Right atrium auricular region (tissue), 2 donors: ENCODE data around the gene POLR2L. TPM values are rescaled to one million over a fixed set of nuclear protein-coding genes. Genes with fewer than 3 reads are reported as not detected.

Experiments
- DNase-seq: peaks from one replicate; pipeline ENCODE4 v3.0.0-alpha.2; 2019; ENCODE audit warnings: low spot score
- H3K27ac ChIP-seq, 2 donors: fragments of 200-600 bp; sonication (generic); 1 replicate in 1 of 2; 2 replicates in 1 of 2; pipeline ENCODE4 v1.5.1; 2016 to 2019
- H3K27me3 ChIP-seq, 2 donors: fragments of 200-600 bp; sonication (generic); one replicate each; pipeline versions ENCODE4 v1.5.1 to v1.6.0; 2017 to 2019
- H3K36me3 ChIP-seq: fragments of 200-600 bp; sonication (generic); one replicate; pipeline ENCODE4 v1.5.1; 2016
- H3K4me1 ChIP-seq, 2 donors: fragments of 200-600 bp; sonication (generic); one replicate each; pipeline versions ENCODE4 v1.5.1 to v1.6.0; 2017 to 2019
- H3K4me3 ChIP-seq, 2 donors: fragments of 200-600 bp; sonication (generic); 1 replicate in 1 of 2; 2 replicates in 1 of 2; pipeline ENCODE4 v1.5.1; 2017 to 2019; ENCODE audit warnings: mild to moderate bottlenecking in 1 of 2, moderate library complexity in 1 of 2
- H3K9me3 ChIP-seq, 2 donors: fragments of 200-600 bp; sonication (generic); one replicate each; pipeline ENCODE4 v1.5.1; 2019
- total RNA-seq, 2 donors: library from RNA; depleted of rRNA; stranded (reverse); fragments of >200 nt; gene quantifications; one replicate each; pipeline ENCODE4 v1.1.0, GENCODE V29; 2016
- TF ChIP-seq, protein P1 (sequence below), 2 donors: fragments of 200-600 bp; sonication (generic); IDR thresholded peaks; one replicate each; pipeline ENCODE4 v1.5.1; 2019; ENCODE audit warnings: antibody characterized with exemption in 2 of 2

POLR2L gene
- total RNA-seq, 2 donors from 2014 or later = 54.5 to 132 TPM

DNA sequence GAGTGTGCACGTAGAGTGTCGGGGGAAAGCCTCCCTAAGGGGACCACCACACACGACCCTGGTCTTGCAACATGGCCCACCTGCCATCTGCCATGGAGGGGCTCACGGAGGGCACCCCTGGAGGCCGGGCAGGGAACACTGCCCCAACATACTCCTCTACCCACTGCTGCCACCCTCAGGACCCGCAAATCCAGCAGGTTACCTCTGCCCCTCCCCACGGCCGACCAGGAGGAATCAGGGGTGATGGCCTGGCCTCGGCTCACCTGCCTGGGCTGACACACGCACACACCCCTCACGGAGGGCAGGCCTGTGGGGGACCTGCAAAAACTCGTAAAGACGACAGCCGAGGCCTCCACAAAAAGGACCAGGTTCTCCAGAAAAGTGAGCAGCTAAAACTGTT, 38.1 kb upstream of the POLR2L start:
- Histone ChIP-seq H3K36me3 (peaks cover 9% of the 10 kb centered on the region), H3K4me1 (peaks cover 0 to 9% of the 10 kb centered on the region in 2 donors), H3K9me3 (no peaks in the 10 kb centered on the region), H3K27me3 (no peaks in the 10 kb centered on the region), H3K4me3 (no peak overlapping the region), H3K27ac (no peak overlapping the region)
- DNase-seq = no peak
- TF ChIP-seq, protein P1, sequence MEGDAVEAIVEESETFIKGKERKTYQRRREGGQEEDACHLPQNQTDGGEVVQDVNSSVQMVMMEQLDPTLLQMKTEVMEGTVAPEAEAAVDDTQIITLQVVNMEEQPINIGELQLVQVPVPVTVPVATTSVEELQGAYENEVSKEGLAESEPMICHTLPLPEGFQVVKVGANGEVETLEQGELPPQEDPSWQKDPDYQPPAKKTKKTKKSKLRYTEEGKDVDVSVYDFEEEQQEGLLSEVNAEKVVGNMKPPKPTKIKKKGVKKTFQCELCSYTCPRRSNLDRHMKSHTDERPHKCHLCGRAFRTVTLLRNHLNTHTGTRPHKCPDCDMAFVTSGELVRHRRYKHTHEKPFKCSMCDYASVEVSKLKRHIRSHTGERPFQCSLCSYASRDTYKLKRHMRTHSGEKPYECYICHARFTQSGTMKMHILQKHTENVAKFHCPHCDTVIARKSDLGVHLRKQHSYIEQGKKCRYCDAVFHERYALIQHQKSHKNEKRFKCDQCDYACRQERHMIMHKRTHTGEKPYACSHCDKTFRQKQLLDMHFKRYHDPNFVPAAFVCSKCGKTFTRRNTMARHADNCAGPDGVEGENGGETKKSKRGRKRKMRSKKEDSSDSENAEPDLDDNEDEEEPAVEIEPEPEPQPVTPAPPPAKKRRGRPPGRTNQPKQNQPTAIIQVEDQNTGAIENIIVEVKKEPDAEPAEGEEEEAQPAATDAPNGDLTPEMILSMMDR (IDR thresholded peaks at IDR 0.05) = no peak

DNA sequence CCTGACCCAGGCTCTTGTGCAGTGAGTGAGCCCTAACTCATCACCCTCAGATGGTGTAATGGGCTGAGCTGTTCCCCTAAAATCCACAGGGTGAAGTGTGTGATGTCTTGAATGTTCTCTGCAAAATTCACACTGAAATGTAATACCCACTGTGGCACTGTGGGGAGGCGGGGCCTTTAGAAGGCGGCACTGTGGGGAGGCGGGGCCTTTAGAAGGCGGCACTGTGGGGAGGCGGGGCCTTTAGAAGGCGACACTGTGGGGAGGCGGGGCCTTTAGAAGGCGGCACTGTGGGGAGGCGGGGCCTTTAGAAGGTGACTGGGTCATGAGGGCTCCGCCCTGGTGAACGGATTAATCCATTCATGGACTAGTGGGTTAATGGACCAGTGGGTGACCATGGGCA, 35.2 kb upstream of the POLR2L start:
- no peak for DNase-seq
- Histone ChIP-seq H3K4me1 (peaks cover 0 to 9% of the 10 kb centered on the region in 2 donors), H3K4me3 (no peak overlapping the region), H3K9me3 (no peaks in the 10 kb centered on the region), H3K27me3 (no peaks in the 10 kb centered on the region), H3K36me3 (peaks cover 9% of the 10 kb centered on the region), H3K27ac (no peak overlapping the region)
- TF ChIP-seq, protein P1 (IDR thresholded peaks at IDR 0.05) = no peak

DNA sequence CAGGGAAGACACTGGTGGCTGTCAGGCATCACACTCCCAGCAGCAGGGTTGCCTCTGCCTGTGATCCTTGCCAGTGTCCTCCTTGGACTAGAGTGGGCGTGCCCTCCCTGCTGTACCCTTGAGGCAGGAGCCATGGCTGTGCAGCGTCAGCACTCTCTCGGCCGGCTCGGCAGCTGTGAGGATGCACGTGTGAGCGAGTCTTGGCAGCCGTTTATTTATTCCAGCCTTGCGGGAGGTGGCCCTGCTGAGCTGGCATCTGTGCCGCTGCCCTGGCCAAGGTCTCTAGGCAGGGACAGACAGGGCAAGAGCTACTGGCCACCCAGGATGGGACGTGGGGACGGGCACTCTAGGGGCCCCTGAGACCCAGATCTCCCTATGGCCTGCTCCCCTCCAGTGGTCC, 34.2 kb upstream of the POLR2L start:
- no peak overlapping the region for H3K27ac ChIP-seq
- DNase-seq = no peak

DNA sequence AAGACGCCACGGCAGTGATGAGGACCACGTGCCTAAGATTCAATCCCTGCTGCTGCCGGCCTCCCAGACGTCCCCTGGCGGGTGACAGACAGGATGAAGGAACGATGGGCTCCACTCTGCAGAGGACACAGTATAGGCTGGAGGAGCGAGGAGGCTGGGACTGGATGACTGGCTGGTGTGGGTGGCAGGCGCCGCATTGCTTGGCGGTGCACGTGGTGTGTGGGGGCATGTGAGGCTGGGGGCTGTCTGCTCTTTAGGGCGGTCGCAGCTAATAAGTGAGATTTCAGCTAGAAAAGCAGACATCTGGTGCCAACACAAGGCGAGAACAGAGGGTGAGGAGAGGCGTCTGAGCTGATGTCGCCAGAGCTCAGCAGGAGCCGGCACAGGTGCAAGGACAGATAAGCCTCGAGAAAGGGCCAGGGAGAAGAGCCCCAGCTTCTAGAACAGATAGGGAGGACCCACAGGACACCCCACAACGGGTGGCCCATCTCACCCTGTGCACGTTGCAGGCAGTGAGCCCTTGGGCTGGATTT, 33.5 kb upstream of the POLR2L start:
- no peak overlapping the region for H3K4me3 ChIP-seq
- H3K27me3 ChIP-seq = no peaks in the 10 kb centered on the region
- DNase-seq = no peak
- H3K4me1 ChIP-seq = peaks cover 0 to 9% of the 10 kb centered on the region in 2 donors
- TF ChIP-seq, protein P1 (IDR thresholded peaks at IDR 0.05) = no peak
- H3K27ac ChIP-seq = no peak overlapping the region
- peaks cover 9% of the 10 kb centered on the region for H3K36me3 ChIP-seq
- H3K9me3 ChIP-seq = no peaks in the 10 kb centered on the region

More for the DNA sequence above, 34.2 kb upstream of the POLR2L start:
- Histone ChIP-seq H3K27me3 (no peaks in the 10 kb centered on the region), H3K9me3 (no peaks in the 10 kb centered on the region), H3K4me3 (no peak overlapping the region), H3K4me1 (peaks cover 0 to 9% of the 10 kb centered on the region in 2 donors), H3K36me3 (peaks cover 9% of the 10 kb centered on the region)
- TF ChIP-seq, protein P1 (IDR thresholded peaks at IDR 0.05) = no peak

DNA sequence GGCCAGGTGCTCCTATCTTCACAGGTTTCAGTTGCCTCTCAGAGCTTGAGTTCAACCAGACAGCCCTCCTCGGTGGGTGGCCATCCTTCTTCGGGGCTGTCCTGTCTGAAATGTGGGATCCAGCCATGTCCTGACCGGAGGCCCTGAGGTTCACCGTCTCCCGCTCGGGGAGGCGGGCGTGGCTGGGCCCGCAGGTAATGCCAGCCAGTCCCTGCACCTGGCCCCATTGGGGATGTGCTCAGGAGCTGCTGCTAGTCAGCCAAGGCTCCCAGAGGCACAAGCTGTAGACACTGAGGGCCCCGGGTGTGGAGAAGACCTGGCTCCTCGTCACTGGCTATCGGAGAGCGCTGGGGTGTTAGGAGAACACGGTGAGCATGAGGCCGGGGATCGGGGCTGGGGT, 32.9 kb upstream of the POLR2L start:
- no peaks in the 10 kb centered on the region for H3K27me3 ChIP-seq
- H3K27ac ChIP-seq = no peak overlapping the region
- peaks cover 0 to 9% of the 10 kb centered on the region in 2 donors for H3K4me1 ChIP-seq
- peaks cover 8% of the 10 kb centered on the region for H3K36me3 ChIP-seq
- no peaks in the 10 kb centered on the region for H3K9me3 ChIP-seq
- no peak for DNase-seq
- H3K4me3 ChIP-seq = no peak overlapping the region
- TF ChIP-seq, protein P1 (IDR thresholded peaks at IDR 0.05) = no peak

DNA sequence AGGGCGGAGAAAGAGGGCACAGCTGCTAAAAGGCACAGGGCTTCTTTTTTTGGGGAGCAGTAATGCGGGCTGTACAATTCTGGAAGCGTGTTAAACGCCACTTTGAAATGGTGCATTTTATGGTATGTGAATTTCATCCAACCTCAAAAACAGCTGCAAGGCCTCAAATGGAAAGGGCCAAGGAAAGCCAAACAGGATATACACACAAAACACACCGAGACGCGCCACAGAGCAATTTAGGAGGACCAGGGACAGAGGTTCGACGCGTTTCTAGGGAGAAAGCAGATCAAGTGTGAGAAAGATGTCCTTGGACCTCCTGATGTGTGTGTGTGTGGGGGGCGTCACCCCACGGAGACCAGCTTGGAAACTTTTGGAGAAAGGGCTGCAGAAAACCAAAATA, 31.4 kb upstream of the POLR2L start:
- Histone ChIP-seq H3K4me1 (peaks cover 0 to 9% of the 10 kb centered on the region in 2 donors), H3K27me3 (no peaks in the 10 kb centered on the region), H3K9me3 (no peaks in the 10 kb centered on the region), H3K36me3 (no peaks in the 10 kb centered on the region), H3K4me3 (no peak overlapping the region), H3K27ac (no peak overlapping the region)
- DNase-seq = no peak
- TF ChIP-seq, protein P1 (IDR thresholded peaks at IDR 0.05) = no peak
